ENCODE measurements around the gene PEX11B.

DNA sequence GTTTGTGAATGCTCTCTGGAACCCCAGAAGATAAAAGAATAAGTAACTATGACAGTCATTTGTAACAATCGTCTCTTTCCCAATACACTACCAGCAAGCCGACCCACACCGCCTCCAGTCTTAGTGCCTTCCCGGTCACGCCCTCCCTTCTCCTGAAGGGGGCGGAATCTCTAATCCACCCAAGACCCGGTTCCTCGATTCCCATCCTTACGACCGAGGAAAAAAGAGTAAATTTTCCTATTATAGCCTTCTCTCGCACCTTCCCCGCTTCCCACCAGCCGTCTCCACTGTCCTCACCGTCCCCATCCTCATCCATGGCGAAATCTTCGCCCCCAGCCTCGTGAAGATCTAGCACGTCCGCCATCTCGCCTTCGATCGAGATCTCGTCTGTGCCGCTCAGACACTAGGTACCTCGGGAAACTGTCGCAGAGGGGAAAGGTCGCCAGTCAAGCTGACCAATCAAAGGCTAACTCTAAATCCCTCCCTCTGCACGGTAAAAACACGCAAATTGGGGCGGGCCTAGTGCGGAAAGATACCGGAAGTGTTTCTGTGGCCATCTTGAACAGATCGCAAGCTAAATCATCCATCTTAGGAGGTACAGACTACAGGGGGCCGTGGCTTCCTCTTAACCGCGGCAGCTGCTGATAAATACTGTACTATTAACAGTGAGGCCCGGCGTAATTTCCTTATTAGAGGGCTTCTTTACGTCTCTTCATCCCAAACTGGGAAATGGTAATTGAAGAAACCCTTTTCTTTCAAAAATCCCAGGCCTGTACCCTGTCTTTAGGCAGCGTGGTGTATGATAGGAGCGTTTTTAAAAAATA is 8.8 kb upstream of the PEX11B start, which contains the start of gene RBM8A:
- TF ChIP-seq, protein P1, sequence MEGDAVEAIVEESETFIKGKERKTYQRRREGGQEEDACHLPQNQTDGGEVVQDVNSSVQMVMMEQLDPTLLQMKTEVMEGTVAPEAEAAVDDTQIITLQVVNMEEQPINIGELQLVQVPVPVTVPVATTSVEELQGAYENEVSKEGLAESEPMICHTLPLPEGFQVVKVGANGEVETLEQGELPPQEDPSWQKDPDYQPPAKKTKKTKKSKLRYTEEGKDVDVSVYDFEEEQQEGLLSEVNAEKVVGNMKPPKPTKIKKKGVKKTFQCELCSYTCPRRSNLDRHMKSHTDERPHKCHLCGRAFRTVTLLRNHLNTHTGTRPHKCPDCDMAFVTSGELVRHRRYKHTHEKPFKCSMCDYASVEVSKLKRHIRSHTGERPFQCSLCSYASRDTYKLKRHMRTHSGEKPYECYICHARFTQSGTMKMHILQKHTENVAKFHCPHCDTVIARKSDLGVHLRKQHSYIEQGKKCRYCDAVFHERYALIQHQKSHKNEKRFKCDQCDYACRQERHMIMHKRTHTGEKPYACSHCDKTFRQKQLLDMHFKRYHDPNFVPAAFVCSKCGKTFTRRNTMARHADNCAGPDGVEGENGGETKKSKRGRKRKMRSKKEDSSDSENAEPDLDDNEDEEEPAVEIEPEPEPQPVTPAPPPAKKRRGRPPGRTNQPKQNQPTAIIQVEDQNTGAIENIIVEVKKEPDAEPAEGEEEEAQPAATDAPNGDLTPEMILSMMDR (IDR thresholded peaks at IDR 0.05), result peak; percentile 64 to 93 (median 74)
- TF ChIP-seq EP300 (IDR thresholded peaks at IDR 0.05; ENCODE audit: low read depth) (no peak), POLR2AphosphoS5 (IDR thresholded peaks at IDR 0.05) (peak; percentile 100), POLR2A (IDR thresholded peaks at IDR 0.05) (peak; percentile 100)

All from transverse colon (tissue), 4 donors.